NCI-H82 (cell line): ENCODE measurements around the gene GPRC5B.

Experiments
- DNase-seq: peaks from one replicate; lab custom pipeline; 2025; lab: John Stamatoyannopoulos, UW

The GPRC5B gene

GRCh38 chr16:19812986-19813385 is 71.7 kb downstream of the GPRC5B start:
- no peak for DNase-seq

- DNase-seq = no peak
Measured at GRCh38 chr16:19810817-19811731, 73.6 kb downstream of the GPRC5B start.

GRCh38 chr16:19809693-19810092 is 75.0 kb downstream of the GPRC5B start:
- DNase-seq = no peak

- DNase-seq = no peak
Measured at GRCh38 chr16:19809121-19809635, 75.5 kb downstream of the GPRC5B start.

GRCh38 chr16:19808061-19808641 is 76.5 kb downstream of the GPRC5B start:
- DNase-seq = no peak
